ENCODE data around the gene GPR32. TPM values are rescaled to one million over a fixed set of nuclear protein-coding genes. Genes with fewer than 3 reads are reported as not detected.

GPR32 gene
- polyA plus RNA-seq, 3 donors: not detected

- H4K20me1 ChIP-seq (ENCODE audit: insufficient read depth, low read length): no peaks in the 10 kb centered on the region
- no peak overlapping the region for H3K4me3 ChIP-seq (replicated peaks in 1 of 3; ENCODE audit: low read depth in 2 of 3, low read length in 3 of 3)
- H3K9ac ChIP-seq (ENCODE audit: insufficient read depth, low read length, poor library complexity, severe bottlenecking): no peak overlapping the region
- H3K4me1 Mint-ChIP-seq: peaks cover 2% of the 10 kb centered on the region
- 36% methylated on average over 8 of the region's 16 CpGs for WGBS (ENCODE audit: insufficient coverage)
- no peak for DNase-seq
- no peak overlapping the region for H3K4me2 ChIP-seq (replicated peaks; ENCODE audit: extremely low read depth, low read length, poor library complexity, severe bottlenecking)
- H2AFZ ChIP-seq (ENCODE audit: insufficient read depth, low read depth, low read length, poor library complexity, severe bottlenecking): no peak overlapping the region
- H3K36me3 Mint-ChIP-seq: peaks cover 14 to 32% of the 10 kb centered on the region in 2 donors
- no peak overlapping the region for H3K27ac ChIP-seq (ENCODE audit: low read depth in 1 of 2, low read length in 2 of 2)
- H3K9me3 ChIP-seq (replicated peaks in 1 of 2; ENCODE audit: control insufficient read depth in 1 of 2, insufficient read depth in 1 of 2, low read length in 2 of 2): no peaks in the 10 kb centered on the region
- H3K27me3 ChIP-seq (ENCODE audit: control insufficient read depth in 2 of 2, insufficient read depth in 2 of 2, low read length in 2 of 2): no peaks in the 10 kb centered on the region
- no peaks in the 10 kb centered on the region for H3K9me3 Mint-ChIP-seq
- H3K79me2 ChIP-seq (ENCODE audit: insufficient read depth, low read length): peaks cover 10% of the 10 kb centered on the region
- no peak overlapping the region for H3K4me3 Mint-ChIP-seq
- peaks cover 15 to 24% of the 10 kb centered on the region in 2 donors for H3K36me3 ChIP-seq (replicated peaks in 1 of 2; ENCODE audit: control insufficient read depth in 1 of 2, insufficient read depth in 2 of 2, low read length in 2 of 2)
- no peaks in the 10 kb centered on the region for H3K4me1 ChIP-seq (ENCODE audit: control insufficient read depth in 1 of 2, insufficient read depth in 2 of 2, low read length in 2 of 2)
- peaks cover 0 to 2% (median under 1%) of the 10 kb centered on the region in 3 donors for H3K27me3 Mint-ChIP-seq (ENCODE audit: low read depth in 3 of 3)
- no peak for TF ChIP-seq CTCF (IDR thresholded peaks at IDR 0.05)
- no peak overlapping the region for H3K27ac Mint-ChIP-seq
- intact Hi-C loops (cut with micrococcal nuclease): no loop called here
Observed at GRCh38 chr19:50794074-50794875, 24.0 kb downstream of the GPR32 start.

- Histone ChIP-seq H2AFZ (ENCODE audit: insufficient read depth, low read depth, low read length, poor library complexity, severe bottlenecking) (no peak overlapping the region), H4K20me1 (ENCODE audit: insufficient read depth, low read length) (no peaks in the 10 kb centered on the region), H3K27me3 (ENCODE audit: control insufficient read depth in 2 of 2, insufficient read depth in 2 of 2, low read length in 2 of 2) (no peaks in the 10 kb centered on the region), H3K4me3 (replicated peaks in 1 of 3; ENCODE audit: low read depth in 2 of 3, low read length in 3 of 3) (no peak overlapping the region), H3K27ac (ENCODE audit: low read depth in 1 of 2, low read length in 2 of 2) (no peak overlapping the region), H3K9ac (ENCODE audit: insufficient read depth, low read length, poor library complexity, severe bottlenecking) (no peak overlapping the region), H3K36me3 (replicated peaks in 1 of 2; ENCODE audit: control insufficient read depth in 1 of 2, insufficient read depth in 2 of 2, low read length in 2 of 2) (peaks cover 15 to 29% of the 10 kb centered on the region in 2 donors), H3K4me1 (ENCODE audit: control insufficient read depth in 1 of 2, insufficient read depth in 2 of 2, low read length in 2 of 2) (no peaks in the 10 kb centered on the region), H3K79me2 (ENCODE audit: insufficient read depth, low read length) (peaks cover 13% of the 10 kb centered on the region), H3K9me3 (replicated peaks in 1 of 2; ENCODE audit: control insufficient read depth in 1 of 2, insufficient read depth in 1 of 2, low read length in 2 of 2) (no peaks in the 10 kb centered on the region), H3K4me2 (replicated peaks; ENCODE audit: extremely low read depth, low read length, poor library complexity, severe bottlenecking) (no peak overlapping the region)
- no peak overlapping the region for H3K4me3 Mint-ChIP-seq
- H3K27me3 Mint-ChIP-seq (ENCODE audit: low read depth in 3 of 3): peaks cover 0 to 2% (median 0%) of the 10 kb centered on the region in 3 donors
- intact Hi-C loops (cut with micrococcal nuclease): no loop called here
- peaks cover 2% of the 10 kb centered on the region for H3K4me1 Mint-ChIP-seq
- 75% methylated on average over 12 of the region's 18 CpGs for WGBS (ENCODE audit: insufficient coverage)
- DNase-seq: no peak
- peak overlapping the region in 1 of 7 donors; percentile 83 for H3K27ac Mint-ChIP-seq
- no peaks in the 10 kb centered on the region for H3K9me3 Mint-ChIP-seq
- peaks cover 15 to 40% of the 10 kb centered on the region in 2 donors for H3K36me3 Mint-ChIP-seq
- no peak for TF ChIP-seq CTCF (IDR thresholded peaks at IDR 0.05)
Observed at GRCh38 chr19:50794876-50795663, 24.8 kb downstream of the GPR32 start.

Measured in CD14-positive monocyte (primary cell).